Hematopoietic multipotent progenitor cell treated with erythropoietin and hydrocortisone succinate and interleukin-3 and kit ligand, for 17 days (in vitro differentiated cells): Measurements from ENCODE around the gene MBOAT2.
"Not testable (repeated sequence)": the region's sequence is repeated elsewhere in the genome, so short reads cannot be mapped to it uniquely, and the experiment has no call there.

ENCODE experiments used
- DNase-seq: peaks from one replicate; pipeline ENCODE4 v3.0.0-alpha.2; 2015; ENCODE audit warnings: low spot score

The MBOAT2 gene

DNA sequence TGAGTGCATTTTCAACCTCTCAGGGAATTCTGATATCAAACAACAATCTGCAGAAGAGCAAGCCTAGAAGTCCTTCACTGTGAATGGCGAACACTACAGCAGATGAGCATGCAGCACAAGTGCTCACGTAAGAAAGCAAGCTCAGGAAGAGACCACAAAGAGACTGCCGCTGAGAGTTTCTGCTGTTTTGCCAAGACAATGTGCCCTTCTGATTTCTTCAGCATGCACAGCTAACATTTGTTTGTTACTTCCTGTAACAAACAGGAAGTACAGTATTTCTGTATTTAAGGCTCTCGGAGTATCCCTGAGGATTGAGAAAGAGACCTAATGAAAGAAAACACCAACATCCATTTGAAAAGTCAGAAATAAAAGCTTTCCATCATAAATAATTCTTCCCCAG, 45.9 kb downstream of the MBOAT2 start:
- DNase-seq, result no peak

DNA sequence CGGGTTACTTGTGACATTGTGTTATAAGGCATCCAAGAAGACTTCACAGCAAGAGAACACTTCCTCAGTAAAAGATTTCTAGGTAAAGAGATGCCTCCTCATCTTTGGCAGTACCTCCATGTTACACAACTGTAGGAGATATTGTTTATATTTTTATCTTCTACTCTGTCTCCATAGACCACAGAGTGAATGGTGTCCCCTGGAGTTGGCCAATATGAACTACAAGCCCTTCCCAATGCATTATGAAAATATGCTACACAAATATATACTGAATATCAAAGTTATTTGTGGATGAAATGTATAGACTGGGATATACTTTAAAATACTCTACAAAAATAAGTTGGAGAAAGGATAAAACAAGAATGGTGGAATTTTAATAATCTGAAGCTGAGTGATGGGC, 46.7 kb downstream of the MBOAT2 start:
- DNase-seq, result no peak

DNA sequence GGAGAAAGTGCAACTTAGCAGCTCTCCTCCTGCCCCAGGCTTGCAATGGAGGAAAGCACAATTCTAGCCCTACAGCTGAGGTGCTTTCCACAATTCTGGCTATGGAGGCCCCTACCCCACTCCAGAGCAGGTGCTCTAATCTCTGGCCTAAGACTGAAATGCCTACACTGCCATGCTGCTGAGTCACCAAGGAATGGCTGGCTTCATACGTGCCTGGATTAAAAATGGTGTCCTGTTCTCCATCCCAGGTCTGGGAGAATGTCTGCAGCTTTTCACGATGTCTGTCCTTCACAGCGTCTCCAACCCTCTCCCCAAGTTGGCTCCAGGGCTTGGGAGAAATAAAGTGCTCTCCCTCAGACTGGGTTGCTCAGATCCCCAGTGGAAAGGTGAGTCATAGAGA, 48.5 kb downstream of the MBOAT2 start:
- no peak for DNase-seq

DNA sequence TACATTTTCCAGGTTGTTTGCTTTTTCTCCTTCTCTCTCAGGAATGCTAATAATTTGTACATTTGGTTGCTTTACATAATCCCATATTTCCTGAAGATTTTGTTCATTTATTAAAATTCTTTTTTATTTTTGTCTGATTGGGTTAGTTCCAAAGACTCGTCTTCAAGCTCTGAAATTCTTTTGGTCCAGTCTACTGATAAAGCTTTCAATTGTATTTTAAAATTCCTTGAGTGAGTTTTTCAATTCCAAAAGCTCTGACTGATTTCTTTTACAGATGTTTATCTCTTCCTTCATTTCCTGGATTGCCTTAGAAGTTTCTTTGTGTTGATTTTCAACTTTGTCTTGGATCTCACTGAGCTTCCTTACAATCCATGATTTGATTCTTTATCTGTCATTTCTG, 50.0 kb downstream of the MBOAT2 start:
- DNase-seq, result no peak

DNA sequence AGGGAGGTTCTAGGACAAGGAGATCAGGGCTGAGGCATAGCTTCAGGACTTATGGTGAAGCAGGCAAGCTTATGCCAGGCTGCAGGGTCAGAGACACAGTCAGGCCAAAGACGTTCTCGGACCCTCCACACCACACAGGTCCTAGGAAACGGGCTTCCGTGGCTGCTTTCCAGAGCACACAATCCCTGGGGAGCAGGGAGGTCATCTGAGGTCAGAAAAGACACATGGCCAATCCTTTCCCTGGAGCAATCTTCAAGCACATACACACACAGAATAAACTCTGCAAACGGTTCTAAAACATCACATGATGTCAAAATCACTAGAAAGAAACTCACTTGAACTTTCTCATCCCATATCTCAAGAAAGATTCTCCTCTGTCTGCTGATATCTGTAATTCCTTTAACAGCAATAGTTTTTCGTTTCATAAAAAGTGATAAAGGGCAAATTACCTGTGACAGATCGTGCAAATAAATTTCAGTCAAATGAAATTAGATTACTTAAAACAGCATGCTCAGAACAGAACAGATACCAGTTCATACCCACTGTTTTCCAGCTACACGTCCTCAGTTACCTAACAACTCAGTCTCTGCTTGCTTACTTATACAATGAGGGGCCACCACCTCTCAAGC, 63.9 kb downstream of the MBOAT2 start:
- DNase-seq, result no peak

DNA sequence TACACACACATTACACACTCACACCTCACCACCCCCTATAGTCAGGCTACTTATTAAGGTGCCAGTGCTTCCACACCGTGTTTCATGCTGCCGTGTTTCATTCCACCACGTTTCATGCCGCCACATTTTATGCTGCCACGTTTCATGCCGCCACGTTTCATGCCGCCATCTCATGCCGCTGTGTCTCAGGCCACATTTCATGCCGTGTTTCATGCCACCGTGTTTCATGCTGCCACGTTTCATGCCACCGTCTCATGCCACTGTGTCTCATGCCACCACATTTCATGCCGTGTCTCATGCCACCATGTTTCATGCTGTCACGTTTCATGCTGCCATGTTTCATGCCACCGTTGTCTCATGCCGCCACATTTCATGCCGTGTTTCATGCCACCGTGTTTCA, 65.1 kb downstream of the MBOAT2 start:
- no peak for DNase-seq

DNA sequence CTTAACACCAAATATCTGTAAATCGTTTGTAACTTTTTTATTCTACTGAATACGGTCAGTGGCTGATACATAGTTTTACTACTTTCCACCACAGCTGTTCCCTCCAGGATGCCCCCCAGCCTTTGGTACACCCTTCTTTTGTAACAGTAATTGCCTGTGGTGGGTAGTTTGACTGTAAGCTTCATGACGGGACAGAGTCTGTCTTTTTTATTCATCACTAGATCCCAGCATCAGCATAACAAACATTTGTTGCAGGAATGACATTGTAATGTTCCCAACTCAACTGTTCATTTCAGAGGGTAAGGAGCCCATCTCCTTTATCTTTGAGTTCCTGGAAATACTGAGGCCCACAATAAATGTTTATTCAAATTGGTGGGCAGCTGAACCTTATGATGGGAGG, 67.5 kb downstream of the MBOAT2 start:
- no peak for DNase-seq

DNA sequence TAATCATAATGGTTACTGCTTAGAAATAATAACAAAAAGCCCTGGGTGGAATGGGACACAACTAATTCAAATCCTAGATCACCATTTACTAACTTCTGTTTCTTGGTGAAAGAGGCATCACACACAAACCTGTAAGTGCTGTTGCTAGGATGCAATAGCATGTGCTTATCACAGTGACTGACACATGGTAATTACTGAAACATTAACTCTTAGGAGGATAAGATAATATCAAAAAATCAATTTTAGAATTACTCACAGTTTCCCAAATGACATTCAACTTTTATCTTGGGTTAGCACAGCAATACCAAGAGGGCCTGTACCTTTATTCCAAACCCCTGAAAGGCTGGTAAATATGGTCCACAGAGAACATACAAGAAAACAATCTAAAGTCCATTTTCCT, 69.1 kb downstream of the MBOAT2 start:
- DNase-seq, result no peak

DNA sequence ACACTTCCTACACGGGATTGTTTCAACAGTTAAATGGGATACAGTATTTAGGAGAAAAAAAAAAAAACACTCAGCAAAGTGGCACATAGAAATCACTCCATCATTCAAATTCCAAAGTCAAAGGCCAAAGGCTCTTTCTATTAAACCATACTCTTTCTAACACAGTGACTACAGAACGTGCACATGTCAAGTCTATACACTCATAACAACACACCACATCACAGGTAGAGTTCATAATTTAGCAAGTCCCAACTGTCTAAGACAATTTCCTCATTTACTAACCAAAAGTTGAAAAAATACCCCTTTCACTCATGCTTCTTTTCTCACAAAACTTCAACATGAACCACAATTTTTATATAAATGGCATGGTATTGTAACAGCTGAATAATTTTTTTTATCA, 70.8 kb downstream of the MBOAT2 start:
- DNase-seq, result no peak

DNA sequence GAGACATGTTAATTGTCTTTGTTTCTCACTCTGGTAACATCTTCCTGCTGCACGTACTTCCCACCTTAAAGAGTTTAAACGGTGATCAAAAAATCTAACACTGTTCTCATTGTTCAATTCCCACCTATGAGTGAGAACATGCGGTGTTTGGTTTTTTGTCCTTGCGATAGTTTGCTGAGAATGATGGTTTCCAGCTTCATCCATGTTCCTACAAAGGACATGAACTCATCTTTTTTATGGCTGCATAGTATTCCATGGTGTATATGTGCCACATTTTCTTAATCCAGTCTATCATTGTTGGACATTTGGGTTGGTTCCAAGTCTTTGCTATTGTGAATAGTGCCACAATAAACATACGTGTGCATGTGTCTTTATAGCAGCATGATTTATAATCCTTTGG, 73.3 kb downstream of the MBOAT2 start:
- not testable (repeated sequence) for DNase-seq

DNA sequence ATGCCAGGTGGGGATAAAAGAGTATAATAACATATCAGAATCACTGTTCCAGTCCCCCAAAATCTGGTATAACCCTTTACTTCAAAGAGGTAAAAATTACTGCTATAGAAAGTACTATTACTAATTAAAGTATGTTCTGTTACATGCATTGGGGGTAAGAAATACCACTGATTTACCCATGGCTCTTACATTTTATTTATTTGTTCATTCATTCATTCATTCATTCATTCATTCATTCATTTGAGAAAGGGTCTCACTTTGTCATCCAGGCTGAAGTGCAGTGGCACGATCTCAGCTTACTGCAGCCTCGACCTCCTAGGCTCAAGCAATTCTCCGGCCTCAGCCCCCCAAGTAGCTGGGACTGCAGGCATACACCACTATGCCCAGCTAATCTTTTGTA, 74.4 kb downstream of the MBOAT2 start:
- no peak for DNase-seq

DNA sequence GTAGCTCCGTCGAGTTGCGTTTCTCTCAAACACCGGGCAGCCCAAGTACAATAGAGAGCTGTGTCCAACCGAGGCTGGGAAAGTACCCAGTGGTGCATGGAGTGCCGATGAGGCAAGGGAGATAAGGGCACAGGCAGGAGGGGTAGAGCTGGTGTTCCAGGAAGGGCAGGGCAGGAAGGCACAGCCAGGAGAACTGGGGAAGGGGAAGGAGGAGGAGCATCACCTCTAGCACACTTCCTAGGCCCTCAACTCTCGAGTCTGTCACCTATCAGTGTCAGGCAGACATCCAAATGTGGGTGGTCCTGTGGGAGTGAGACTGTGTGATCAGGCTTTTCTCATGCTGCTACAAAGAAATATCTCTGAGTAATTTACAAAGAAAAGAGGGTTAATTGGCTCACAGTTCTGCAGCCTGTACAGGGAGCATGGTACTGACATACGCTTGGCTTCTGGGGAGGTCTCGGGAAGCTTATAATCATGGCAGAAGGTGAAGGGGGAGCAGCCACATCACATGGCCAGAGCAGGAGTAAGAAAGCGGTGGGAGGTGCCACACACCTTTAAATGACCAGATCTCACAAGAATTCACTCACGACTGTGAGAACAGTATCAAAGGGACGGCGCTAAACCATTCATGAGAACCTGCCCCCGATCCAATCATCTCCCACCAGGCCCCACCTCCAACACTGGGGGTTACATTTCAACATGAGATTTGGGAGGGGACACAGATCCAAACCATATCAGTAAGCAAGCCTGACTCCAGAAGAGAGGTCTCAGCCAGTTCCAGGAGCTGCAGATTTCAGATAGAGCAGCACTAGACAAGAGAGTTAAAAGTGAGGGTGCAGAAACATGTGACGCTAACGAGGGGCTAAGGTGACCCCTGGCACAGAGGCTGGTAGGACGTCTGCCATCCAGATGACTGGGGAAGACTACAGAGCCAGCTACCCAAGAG, 75.7 kb downstream of the MBOAT2 start:
- DNase-seq, result peak; percentile 9

DNA sequence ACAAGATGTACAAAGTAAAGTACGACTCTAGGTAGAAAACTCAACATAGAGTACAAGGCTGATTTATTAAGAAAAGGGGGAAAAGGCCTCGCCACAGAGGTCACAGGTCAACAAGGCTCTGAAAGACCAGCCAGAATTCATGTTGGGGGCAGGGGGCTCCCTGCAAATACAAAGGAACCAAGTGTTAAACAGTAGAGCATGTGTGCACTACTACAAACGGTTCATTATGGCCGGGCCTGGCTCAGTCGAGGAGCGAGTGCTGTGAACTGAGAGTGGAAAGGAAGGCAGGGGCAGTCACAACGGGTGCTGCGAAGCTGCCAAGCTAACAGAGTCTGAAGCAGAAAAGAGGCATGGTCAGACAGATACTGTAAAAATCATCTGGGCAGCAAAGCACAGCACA, 77.1 kb downstream of the MBOAT2 start:
- DNase-seq, result no peak

DNA sequence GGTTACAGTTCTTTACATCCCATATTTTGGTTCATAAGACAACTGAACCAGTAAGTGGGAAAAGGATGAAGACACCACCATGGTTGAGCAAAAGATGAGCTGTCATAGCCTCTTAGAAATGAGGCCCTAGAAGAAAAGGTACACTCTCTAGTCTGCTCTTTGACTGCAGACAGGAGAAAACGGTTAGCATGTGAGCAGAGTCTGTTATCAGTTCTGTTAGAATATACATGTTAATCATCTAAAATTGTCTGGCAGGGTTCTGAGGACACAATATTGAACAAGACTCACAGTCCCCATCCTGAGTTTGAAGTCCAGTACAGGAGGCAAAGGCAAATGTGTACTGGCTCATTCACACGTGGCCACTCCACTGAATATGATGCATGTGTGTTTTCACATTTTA, 78.1 kb downstream of the MBOAT2 start:
- DNase-seq, result no peak

DNA sequence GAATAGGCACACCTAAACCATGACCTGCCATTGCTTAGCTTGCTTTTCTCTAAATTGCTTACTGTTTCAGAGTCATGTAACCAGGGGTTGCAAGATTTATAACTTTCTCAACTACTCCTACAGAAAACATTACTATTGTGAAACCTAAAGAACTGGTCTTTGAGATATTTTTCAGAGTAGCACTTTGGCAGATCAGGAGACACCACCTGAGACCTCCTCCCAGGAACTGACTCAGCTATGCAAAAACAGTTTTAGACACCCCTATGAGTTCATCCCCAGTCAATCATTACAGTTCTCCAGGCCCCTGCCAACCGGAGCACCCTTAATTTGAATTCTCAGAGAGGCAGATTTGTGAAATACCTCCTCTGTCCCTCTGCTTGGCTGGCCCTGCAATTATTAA, 80.3 kb downstream of the MBOAT2 start:
- DNase-seq, result no peak

DNA sequence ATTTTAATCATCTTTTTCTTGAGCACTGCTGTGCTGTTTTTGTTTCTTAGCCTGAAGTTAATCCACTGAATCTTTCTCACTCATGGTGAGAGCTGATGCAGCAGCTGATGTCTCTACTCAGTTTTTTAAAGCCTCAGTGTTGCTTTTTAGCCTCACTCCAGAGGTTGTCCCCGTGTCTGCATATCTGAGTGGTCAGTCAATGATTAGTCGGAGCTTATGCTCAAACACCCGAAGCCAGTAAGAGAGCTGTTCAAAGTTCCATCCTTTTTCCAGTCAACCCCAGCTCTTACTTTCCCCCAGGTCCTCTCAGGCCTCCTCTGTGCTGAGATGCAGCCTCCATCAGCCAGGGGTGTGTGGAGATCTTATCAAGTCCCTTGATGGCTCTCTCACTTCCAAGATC, 81.1 kb downstream of the MBOAT2 start:
- DNase-seq, result no peak

DNA sequence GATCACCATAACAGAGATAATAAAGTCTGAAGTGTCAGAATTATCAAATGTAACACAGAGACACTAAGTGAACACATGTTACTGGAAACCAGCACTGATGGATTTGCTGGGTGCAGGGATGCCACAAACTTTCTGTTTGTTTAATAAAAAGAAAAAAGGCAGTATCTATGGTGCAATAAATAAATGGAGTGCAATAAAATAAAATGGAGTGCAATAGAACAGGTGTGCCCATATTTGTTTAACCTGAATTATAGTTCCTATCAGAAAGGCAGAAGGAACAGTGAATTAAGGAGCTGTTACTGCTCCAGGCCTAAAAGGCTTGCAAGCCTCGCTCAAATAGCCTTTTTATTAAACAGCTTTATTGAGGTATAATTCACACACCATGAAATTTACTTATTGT, 85.1 kb downstream of the MBOAT2 start:
- DNase-seq, result no peak

DNA sequence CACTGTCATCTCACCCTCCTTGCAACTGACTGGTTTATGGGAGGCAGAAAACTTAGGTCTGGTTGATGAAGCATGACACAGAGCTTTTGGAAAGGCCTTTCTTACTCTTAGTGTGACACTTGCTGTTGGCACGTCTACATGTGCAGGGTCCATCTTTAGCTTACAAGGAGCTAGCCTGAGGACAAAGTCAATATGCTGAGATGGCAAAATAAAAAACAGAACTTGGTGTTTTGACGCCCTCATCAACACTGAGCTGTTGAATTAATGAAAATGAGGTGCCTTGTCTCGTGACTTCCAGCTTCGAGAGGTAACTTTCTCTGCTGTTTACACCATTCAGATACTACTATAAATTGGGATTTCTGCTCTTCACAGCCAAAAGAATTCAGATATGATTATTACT, 87.5 kb downstream of the MBOAT2 start:
- DNase-seq, result no peak

DNA sequence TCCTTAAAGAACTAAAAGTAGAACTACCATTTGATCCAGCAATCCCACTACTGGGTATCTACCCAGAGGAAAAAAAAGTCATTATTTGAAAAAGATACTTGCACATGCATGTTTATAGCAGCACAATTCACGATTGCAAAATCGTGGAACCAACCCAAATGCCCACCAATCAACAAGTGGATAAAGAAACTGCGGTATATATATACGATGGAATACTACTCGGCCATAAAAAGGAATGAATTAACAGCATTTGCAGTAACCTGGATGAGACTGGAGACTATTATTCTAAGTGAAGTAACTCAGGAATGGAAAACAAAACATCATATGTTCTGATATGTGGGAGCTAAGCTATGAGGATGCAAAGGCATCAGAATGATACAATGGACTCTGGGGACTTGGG, 89.7 kb downstream of the MBOAT2 start:
- not testable (repeated sequence) for DNase-seq

DNA sequence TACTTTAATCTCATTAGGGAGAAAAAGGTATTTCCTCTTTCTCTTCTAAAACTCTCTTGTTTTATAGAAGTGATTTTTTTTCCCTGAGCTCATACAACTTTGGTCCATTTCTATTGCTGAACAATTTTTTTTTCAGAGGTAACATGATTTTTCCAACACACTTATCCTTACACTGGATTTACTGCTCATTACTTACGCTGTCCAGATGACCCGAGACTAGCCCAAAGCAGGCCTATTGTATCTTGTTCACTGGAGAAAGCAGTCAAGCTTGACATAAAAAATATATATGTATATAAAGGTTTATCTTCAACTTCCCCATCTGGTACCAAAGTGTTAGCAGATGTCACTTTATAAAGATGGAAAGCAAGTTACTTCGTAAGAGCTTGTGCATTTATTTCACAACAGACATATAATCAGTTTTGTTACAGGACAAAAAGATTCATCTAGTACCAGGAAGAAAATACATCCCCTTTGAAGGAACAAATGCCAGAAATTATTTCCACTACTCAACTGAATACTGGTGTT, 95.7 kb downstream of the MBOAT2 start:
- DNase-seq, result no peak

DNA sequence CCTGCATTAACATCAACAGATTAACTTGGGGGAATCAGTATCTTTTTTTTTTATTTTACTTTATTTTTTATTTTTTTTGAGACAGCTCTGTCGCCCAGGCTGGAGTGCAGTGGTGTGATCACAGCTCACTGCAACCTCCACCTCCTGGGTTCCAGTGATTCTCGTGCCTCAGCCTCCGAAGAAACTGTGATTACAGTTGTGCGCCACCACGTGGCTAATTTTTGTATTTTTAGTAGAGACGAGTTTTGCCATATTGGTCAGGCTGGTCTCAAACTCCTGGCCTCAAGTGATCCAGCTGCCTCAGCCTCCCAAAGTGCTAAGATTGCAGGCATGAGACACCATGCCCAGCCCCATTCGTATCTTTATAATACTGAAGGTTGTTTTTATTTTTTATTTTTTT, 99.6 kb downstream of the MBOAT2 start:
- DNase-seq, result not testable (repeated sequence)

DNA sequence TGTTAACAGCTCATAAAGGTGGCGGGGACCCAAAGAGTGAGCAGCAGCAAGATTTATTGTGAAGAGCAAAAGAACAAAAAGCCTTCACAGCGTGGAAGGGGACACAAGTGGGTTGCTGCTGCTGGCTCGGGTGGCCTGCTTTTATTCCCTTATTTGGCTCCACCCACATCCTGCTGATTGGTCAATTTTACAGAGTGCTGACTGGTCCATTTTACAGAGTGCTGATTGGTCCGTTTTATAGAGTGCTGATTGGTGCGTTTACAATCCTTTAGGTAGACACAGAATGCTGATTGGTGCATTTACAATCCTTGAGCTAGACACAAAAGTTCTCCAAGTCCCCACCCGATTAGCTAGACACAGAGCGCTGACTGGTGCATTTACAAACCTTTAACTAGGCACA, 100.7 kb downstream of the MBOAT2 start:
- DNase-seq, result not testable (repeated sequence)

DNA sequence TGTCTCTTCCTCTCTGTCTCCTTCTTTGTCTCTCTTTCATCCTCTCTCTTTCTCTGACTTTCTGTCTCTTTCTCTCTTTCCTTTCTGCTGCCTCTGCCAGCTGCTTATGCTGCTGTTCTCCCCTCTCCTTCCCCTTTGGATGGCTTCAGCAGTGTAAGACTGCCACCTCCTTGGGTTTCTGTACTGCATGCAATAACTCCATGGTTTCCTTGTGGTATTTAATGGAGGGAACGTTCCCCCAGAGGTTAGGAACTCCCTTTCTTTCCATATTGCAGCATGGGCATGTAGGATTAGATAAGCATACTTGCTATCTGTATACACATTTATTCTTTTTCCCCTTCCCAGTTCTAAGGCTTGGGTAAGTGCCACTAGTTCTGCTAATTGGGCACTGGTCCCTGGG, 106.3 kb downstream of the MBOAT2 start:
- not testable (repeated sequence) for DNase-seq
